ENCODE measurements around the gene ETV2.
"Not testable (repeated sequence)": the region's sequence is repeated elsewhere in the genome, so short reads cannot be mapped to it uniquely, and the experiment has no call there.

The ETV2 gene

GRCh38 chr19:35628565-35629331, 12.8 kb upstream of the ETV2 start, which contains the start of gene RBM42:
Gene RBM42, plus strand, starts transcription at chr19:35629036. Its CDS starts 118 bp downstream, at chr19:35629154.
- peak; percentile 98 for DNase-seq

DNA sequence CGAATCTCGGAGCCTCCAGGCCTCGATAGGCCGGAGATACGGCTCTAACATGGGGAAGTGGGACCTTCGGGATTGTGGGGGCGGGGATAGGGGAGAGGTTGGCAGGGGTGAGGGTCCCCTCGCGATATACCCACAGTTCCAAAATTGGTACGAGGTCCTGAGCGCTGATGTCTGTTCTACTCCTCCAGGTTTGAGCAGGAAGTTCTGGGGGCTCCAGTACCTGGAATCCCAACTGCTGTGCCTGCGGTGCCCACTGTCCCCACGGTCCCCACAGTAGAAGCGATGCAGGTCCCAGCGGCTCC, 12.3 kb upstream of the ETV2 start:
- no peak for DNase-seq

DNA sequence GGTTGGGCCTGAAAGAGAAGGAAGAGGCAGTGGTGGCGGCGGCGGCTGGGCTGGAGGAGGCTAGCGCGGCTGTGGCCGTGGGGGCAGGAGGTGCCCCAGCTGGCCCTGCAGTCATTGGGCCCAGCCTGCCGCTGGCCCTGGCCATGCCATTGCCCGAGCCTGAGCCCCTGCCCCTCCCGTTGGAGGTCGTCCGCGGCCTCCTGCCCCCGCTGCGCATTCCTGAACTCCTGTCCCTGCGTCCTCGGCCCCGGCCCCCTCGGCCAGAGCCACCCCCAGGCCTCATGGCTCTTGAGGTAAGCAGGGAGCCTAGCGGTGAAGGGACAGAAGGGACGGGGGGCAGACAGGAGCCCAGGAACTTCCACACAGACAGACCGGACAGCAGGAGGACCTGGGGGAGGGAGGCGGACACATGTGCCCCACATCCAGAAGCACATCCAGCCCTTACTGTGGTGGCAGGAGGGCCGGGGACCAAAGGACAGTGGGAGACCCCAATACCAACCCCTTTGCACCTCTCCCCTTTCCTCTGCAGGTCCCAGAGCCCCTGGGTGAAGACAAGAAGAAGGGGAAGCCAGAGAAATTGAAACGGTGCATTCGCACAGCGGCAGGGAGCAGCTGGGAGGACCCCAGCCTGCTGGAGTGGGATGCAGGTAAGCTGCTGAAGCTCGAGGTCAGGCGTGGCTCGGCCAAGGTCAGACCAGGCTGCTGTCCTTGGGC, 7.7 kb upstream of the ETV2 start:
- no peak for DNase-seq

DNA sequence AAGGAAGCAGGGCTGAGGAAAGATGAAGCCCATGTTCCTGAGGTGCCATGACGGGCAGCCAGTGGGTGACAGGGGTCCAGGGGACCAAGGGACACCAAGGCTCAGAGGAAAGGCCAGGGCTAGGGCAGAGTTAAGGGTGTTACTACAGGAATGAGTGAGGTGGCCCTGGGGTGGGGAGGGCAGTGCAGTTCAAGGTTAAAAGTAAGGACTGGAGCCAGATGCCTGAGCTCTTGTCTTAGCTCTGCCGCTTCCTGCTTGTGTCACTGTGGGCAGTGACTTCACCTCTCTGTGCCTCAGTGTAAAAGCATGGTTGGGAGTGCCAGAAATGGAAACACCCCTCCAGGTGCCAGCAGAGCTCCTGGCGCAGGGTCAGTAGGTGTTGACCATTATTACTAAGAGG, 4.9 kb upstream of the ETV2 start:
- DNase-seq, result no peak

DNA sequence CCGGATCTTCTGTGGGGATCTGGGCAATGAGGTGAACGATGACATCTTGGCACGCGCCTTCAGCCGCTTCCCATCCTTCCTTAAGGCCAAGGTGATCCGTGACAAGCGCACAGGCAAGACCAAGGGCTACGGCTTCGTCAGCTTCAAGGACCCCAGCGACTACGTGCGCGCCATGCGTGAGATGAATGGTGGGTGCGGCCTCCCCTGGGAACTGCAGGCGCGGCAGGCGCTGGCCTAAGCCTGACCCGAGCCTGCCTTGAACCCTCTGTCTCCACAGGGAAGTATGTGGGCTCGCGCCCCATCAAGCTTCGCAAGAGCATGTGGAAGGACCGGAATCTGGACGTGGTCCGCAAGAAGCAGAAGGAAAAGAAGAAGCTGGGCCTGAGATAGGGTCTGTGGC, 4.4 kb upstream of the ETV2 start:
- DNase-seq, result no peak

GRCh38 chr19:35639321-35639639, 2.3 kb upstream of the ETV2 start:
- DNase-seq, result no peak

GRCh38 chr19:35639863-35640262, 1.7 kb upstream of the ETV2 start:
- no peak for DNase-seq

DNA sequence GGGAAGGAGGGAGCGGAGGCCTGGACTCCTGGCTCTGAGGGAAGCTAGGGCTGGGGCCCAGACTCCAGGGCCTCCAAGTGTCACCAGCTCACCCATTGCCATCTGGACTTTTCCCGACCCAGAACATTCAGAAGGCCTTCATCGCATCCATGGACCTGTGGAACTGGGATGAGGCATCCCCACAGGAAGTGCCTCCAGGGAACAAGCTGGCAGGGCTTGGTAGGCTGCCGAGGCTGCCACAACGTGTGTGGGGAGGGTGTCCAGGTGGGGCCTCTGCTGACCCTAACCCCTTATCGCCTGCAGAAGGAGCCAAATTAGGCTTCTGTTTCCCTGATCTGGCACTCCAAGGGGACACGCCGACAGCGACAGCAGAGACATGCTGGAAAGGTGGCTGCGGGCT, 767 bp downstream of the ETV2 start:
- no peak for DNase-seq

DNA sequence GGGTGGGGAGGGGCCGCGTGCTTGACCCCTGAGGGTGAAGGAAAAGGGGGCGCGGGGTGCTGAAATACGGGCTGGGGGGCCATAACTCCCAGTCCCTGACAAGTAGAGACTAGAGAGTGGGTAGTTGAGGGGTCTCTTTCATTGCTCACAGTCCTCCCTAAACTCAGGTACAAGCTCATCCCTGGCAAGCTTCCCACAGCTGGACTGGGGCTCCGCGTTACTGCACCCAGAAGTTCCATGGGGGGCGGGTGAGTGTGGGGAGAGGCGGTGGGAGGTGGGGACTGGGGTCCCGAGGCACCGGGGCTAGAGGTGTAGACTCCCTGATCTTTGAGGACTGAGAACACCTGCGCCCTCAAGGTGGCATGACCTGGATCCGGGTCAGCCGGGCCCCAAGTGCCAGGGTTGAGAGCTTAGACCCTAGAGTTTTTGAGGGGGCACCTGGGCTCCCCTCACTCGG, 1.3 kb downstream of the ETV2 start:
- DNase-seq, result no peak

- DNase-seq, result peak; percentile 89
These were observed 2.0 kb downstream of the ETV2 start for GRCh38 chr19:35643255-35644205.

DNA sequence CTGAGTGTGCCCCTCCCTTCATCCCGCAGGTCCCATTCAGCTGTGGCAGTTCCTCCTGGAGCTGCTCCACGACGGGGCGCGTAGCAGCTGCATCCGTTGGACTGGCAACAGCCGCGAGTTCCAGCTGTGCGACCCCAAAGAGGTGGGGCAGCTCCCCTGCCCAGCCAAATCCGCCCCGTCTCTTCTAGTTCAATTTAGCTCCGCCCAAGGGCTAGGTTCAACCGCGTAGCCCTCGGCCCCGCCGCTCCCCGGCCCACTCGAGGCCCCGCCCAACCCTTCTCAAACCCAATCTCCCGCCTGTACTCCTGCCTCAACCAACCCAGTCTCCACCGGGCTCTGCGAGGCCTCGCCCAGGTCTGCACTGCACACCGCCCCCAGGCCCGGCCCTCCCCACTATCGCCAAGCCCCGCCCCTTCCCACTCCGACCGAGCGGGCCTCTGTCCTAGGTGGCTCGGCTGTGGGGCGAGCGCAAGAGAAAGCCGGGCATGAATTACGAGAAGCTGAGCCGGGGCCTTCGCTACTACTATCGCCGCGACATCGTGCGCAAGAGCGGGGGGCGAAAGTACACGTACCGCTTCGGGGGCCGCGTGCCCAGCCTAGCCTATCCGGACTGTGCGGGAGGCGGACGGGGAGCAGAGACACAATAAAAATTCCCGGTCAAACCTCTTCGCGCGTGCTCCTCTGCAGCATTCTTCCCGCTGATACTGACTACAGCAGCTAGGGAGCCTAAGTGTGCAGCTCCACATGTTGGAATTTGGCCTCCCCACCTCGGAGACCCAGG, 2.9 kb downstream of the ETV2 start:
- peak; percentile 97 for DNase-seq

DNA sequence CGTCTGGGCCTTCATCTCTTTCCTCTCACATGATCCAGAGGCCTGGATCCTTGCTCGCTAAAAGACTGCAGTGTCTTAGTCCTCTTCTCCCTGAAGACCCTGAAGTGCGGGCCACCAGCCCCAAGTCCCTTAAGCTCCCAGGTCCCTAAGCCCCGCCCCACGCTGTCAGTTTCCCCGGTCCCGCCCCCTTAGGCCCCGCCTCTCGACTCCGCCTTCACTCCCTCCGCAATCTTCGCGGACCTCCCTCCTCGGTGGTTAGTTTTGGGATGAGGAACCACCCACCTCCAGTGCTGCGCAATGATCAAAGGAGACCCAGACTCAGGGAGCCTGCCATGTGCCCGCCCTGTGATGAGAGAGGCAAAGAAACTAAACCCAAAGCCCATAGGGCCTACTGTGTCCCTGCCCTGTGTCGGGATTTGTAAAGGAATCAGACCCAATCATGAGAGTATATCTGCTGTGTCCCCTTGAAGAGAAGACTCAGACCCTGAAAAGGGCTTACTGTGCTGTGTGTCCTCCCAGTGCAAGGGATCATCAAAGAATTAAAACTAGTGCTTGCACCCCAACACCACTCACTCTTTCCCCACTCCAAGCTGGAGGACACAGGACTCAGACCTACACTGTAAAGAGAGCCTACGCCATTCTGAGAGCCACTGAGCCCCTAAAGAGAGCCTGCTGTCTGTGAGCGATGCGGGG, 3.6 kb downstream of the ETV2 start:
- peak; percentile 82 for DNase-seq

DNA sequence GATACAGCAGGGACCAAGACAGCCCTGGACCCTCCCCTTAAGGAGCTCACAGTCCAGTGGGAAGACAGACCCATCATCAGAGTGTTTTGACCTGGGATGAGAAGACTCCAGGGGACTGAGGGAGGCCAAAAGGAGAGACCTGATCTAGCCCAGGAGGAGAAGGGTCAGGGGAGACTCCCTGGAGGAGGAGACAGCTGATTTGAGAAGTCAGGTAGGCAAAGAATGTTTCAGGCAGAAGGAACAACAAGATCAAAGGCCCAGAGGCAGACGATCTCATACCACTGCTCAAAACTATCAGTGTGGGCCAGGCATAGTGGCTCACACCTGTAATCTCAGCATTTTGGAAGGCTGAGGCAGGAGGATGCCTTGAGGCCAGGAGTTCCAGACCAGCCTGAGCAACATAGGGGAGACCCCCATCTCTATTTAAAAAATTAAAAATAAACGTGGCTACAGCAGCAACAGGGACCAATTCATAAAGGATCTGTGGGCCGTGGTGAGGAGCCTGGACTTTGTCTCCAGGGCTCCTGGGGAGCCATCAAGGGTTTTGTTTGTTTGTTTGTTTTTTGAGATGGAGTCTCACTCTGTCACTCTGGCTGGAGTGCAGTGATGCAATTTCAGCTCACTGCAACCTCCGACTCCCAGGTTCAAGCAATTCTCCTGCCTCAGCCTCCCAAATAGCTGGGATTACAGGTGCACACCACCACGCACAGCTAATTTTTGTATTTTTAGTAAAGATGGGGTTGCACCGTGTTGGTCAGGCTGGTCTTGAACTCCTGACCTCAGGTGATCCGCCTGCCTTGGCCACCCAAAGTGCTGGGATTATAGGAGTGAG, 4.4 kb downstream of the ETV2 start:
- DNase-seq, result no peak

- peak; percentile 94 for DNase-seq
These were observed 6.7 kb downstream of the ETV2 start, which contains the start of gene COX6B1 for GRCh38 chr19:35648017-35648961. Gene COX6B1, plus strand, starts transcription at chr19:35648323. Its CDS starts 2,921 bp downstream, at chr19:35651244.

- no peak for DNase-seq
These were observed 9.0 kb downstream of the ETV2 start for GRCh38 chr19:35650581-35650980.

- not testable (repeated sequence) for DNase-seq
These were observed 13.3 kb downstream of the ETV2 start for GRCh38 chr19:35654828-35655227.

GRCh38 chr19:35655600-35655999, 14.1 kb downstream of the ETV2 start:
- no peak for DNase-seq

DNA sequence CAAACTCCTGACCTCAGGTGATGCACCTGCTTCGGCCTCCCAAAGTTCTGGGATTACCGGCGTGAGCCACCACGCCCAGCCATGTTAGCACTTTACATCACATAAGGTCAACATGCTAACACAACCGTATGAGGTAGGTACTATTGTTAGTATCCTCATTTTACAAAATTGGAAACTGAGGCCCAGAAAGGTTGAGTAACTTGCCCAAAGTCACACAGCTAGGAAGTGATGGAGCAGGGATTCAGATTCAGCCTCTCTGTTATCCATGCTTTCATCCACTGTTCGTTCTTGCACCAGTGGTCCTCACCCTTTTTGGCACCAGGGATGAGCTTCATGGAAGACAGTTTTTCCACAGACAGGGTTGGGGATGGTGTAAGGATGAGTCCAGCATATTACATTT, 15.2 kb downstream of the ETV2 start:
- no peak for DNase-seq

DNA sequence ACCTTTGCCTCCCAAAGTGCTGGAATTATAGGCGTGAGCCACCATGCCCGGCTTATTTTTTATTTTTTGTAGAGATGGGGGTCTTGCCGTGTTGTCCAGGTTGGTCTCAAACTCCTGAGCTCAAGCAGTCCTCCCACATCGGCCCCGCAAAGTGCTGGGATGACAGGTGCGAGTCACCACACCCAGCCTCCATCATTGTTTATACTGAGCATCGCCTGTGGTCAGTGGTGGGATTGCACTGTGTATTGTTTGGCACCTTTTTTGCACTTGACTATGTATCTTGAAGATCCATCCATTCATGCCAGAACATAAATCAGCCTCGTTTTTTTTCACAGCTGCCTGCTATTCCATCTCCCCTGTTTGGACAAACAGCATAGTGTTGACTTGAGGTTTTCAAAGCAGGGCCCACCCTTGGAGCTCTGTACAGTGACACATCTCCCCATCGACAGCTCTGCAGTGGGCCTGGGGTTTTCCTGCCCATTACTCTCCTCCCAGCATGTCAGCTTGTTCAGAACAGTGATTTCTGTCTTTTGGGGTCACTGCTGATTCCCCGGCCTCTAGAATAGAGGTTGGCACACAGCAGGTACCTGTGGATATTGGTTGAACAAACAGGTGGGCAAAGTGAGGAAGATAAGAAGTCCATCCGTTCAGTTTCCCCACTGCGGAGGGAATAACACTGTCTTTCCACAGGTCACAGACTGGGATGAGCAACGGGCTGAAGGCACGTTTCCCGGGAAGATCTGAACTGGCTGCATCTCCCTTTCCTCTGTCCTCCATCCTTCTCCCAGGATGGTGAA, 16.6 kb downstream of the ETV2 start:
- no peak for DNase-seq

Data from left hindlimb (tissue), 1 donor.